Hepatocyte (in vitro differentiated cells): Measurements from ENCODE around the gene SLC6A8.

ENCODE experiments used
- EZH2 ChIP-seq: fragments of 200-600 bp; sonication (generic); IDR thresholded peaks from 2 replicates; pipeline ENCODE4 v1.6.1; 2016; ENCODE audit warnings: antibody characterized with exemption, mild to moderate bottlenecking, borderline replicate concordance
- EZH2phosphoT487 ChIP-seq: fragments of 200-600 bp; sonication (generic); IDR thresholded peaks from one replicate; pipeline ENCODE4 v1.6.1; 2018; ENCODE audit warnings: antibody characterized with exemption, mild to moderate bottlenecking, low read depth, moderate library complexity; ENCODE audit not compliant: unreplicated experiment, severe bottlenecking
- TF ChIP-seq, protein P1 (sequence below): fragments of 200-600 bp; sonication (generic); IDR thresholded peaks from 2 replicates; pipeline ENCODE4 v1.5.1; 2016; ENCODE audit warnings: antibody characterized with exemption, mild to moderate bottlenecking; ENCODE audit not compliant: poor library complexity

GRCh38 chrX:153719238-153719637 lies 31.5 kb downstream of the SLC6A8 start:
- TF ChIP-seq, protein P1, sequence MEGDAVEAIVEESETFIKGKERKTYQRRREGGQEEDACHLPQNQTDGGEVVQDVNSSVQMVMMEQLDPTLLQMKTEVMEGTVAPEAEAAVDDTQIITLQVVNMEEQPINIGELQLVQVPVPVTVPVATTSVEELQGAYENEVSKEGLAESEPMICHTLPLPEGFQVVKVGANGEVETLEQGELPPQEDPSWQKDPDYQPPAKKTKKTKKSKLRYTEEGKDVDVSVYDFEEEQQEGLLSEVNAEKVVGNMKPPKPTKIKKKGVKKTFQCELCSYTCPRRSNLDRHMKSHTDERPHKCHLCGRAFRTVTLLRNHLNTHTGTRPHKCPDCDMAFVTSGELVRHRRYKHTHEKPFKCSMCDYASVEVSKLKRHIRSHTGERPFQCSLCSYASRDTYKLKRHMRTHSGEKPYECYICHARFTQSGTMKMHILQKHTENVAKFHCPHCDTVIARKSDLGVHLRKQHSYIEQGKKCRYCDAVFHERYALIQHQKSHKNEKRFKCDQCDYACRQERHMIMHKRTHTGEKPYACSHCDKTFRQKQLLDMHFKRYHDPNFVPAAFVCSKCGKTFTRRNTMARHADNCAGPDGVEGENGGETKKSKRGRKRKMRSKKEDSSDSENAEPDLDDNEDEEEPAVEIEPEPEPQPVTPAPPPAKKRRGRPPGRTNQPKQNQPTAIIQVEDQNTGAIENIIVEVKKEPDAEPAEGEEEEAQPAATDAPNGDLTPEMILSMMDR = no peak
- TF ChIP-seq EZH2phosphoT487 (no peak), EZH2 (no peak)
